ENCODE results near the gene GLRB. TPM values are rescaled to one million over a fixed set of nuclear protein-coding genes. Genes with fewer than 3 reads are reported as not detected.

Gene GLRB
- total RNA-seq: 1 to 10 TPM in 1 of 4 donors, under 1 TPM in 3; 0.27 to 1.3 (median 0.65) TPM

DNA sequence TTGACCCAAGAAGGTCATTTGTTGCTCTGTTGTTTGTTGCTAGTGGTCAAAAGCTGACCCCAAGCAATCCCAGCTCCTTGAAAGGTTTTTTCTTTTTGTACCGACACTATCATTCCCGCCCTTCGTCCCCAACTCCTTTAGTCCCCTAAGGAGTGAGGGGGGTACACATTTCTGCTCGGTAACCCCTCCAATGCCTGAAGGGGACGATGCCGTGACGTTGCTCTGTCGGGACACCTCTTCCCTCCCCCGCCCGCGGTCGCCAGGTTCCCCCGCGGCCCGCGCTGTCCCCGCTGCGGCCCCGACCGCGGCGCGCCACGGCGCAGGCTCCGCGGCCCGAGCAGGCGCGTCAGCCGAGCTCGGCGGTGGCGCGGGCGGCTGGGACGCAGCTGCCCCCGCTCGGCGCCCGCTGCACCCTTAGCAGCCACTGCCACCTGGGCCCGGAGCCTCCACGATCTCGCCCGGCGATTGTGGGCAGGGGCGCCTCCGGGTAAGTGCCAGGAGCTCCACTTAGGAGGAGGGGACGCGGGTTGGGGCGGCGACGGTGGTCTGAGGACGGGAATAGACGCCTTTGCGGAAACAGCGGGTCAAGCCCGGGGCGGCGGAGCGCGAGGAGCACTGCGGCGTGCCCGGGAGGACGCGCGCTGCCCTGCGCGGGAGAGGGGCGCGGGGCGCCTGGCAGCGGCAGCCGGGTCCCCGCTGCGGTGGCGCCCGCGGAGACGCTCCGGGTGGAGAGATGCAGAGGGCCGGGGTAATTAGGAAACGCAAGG is at the start of gene GLRB:
GLRB (plus strand) TSS at position 340 of the 767 bp plus-strand sequence. CDS start 1,875 bp downstream, outside the sequence.
- Histone ChIP-seq H3K27me3 (peaks cover 0 to 31% (median 0%) of the 10 kb centered on the region in 4 donors), H3K4me1 (peaks cover 0 to 14% (median 0%) of the 10 kb centered on the region in 3 donors), H3K27ac (no peak within 1 kb of the TSS), H3K4me3 (peak within 1 kb of the TSS; percentile 50 to 76 (median 56)), H3K9me3 (no peaks in the 10 kb centered on the region), H3K36me3 (no peaks in the 10 kb centered on the region)
- TF ChIP-seq POLR2A (IDR thresholded peaks at IDR 0.05): no peak
- TF ChIP-seq, protein P1, sequence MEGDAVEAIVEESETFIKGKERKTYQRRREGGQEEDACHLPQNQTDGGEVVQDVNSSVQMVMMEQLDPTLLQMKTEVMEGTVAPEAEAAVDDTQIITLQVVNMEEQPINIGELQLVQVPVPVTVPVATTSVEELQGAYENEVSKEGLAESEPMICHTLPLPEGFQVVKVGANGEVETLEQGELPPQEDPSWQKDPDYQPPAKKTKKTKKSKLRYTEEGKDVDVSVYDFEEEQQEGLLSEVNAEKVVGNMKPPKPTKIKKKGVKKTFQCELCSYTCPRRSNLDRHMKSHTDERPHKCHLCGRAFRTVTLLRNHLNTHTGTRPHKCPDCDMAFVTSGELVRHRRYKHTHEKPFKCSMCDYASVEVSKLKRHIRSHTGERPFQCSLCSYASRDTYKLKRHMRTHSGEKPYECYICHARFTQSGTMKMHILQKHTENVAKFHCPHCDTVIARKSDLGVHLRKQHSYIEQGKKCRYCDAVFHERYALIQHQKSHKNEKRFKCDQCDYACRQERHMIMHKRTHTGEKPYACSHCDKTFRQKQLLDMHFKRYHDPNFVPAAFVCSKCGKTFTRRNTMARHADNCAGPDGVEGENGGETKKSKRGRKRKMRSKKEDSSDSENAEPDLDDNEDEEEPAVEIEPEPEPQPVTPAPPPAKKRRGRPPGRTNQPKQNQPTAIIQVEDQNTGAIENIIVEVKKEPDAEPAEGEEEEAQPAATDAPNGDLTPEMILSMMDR (IDR thresholded peaks at IDR 0.05): no peak
- WGBS, 2 donors: 5 to 30% methylated on average over 8 to 11 of the region's 84 CpGs
- intact Hi-C loops (cut with DNase I): no loop called here
- DNase-seq: no peak

DNA sequence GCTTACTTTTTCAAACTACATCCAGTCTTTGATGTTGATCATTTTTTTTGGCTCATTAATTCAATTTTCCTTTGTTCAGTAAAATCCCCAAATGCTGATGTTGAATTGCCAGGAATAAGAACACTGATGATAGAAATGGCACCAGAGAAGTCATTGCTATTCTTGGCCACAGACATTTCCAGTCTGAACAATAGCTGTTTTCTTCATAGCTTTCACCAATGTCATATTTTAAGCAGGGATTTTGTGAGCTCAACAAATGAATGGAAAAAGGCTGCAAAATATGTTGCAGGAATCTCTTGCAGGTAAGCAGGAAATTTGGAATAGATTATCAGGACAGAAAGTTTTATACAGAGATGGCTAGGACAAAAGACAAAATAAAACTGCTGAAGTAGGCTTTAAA is 40.5 kb upstream of the GLRB start:
- intact Hi-C loops (cut with DNase I): no loop called here
- no peaks in the 10 kb centered on the region for H3K36me3 ChIP-seq
- no peak overlapping the region for H3K4me3 ChIP-seq
- no peak for TF ChIP-seq POLR2A (IDR thresholded peaks at IDR 0.05)
- TF ChIP-seq, protein P1 (IDR thresholded peaks at IDR 0.05): no peak
- no peak for DNase-seq
- no peaks in the 10 kb centered on the region for H3K4me1 ChIP-seq
- no peak overlapping the region for H3K27ac ChIP-seq
- H3K27me3 ChIP-seq: no peaks in the 10 kb centered on the region
- no peaks in the 10 kb centered on the region for H3K9me3 ChIP-seq

DNA sequence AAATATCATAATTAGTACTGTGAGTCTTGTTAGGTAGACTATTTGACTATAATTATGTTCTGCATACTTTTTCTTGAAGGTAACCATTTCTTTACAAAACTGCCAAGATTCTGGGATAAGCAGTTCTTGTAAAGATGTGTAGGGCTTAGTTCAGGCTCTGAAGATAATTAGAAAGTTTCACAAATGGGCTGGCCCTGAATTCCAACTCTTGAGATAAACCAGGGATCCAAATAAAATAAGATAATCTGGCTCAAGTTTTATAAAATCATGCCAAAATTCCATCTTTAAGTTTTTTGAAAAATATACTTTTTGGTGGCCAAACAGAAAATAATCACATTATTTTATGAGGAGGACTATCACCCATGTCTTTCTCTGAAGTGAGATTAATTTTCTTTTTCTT is 35.5 kb upstream of the GLRB start:
- TF ChIP-seq, protein P1 (IDR thresholded peaks at IDR 0.05): no peak
- no peak for TF ChIP-seq POLR2A (IDR thresholded peaks at IDR 0.05)
- Histone ChIP-seq H3K9me3 (no peaks in the 10 kb centered on the region), H3K36me3 (no peaks in the 10 kb centered on the region), H3K4me1 (no peaks in the 10 kb centered on the region), H3K27me3 (no peaks in the 10 kb centered on the region), H3K4me3 (no peak overlapping the region), H3K27ac (no peak overlapping the region)
- DNase-seq: no peak
- intact Hi-C loops (cut with DNase I): loop anchor here (10.0 kb wide), 2 partner anchors 66 to 566 kb away; partner anchors contain the start of gene PDGFC

DNA sequence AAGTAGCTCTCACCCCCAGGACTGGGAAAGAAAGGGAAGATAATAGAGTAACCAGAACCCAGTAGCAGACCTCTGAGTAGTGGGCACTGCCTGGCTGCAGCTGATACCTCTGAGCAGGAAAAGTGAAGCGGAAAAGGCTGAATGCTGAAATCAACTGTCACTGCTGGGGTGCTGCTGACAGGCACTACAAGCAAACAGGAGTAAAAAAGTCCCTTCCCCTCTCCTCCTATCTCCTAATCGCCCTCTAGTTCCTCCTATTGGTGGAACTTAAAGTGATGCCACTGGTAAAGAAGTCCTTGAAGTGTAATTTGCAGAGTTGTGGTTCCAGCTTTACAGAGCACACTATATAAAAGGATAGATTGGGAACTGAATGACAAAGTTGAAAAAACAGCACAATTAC is 32.8 kb upstream of the GLRB start:
- H3K9me3 ChIP-seq: no peaks in the 10 kb centered on the region
- no peak overlapping the region for H3K4me3 ChIP-seq
- no peak for DNase-seq
- intact Hi-C loops (cut with DNase I): loop anchor here (10.0 kb wide), 2 partner anchors 68 to 568 kb away; partner anchors contain the start of gene PDGFC
- WGBS, 2 donors: 39 to 42% methylated on average over 2 of the region's 2 CpGs
- TF ChIP-seq, protein P1 (IDR thresholded peaks at IDR 0.05): no peak
- no peak for TF ChIP-seq POLR2A (IDR thresholded peaks at IDR 0.05)
- no peaks in the 10 kb centered on the region for H3K27me3 ChIP-seq
- no peaks in the 10 kb centered on the region for H3K36me3 ChIP-seq
- H3K4me1 ChIP-seq: no peaks in the 10 kb centered on the region
- no peak overlapping the region for H3K27ac ChIP-seq

DNA sequence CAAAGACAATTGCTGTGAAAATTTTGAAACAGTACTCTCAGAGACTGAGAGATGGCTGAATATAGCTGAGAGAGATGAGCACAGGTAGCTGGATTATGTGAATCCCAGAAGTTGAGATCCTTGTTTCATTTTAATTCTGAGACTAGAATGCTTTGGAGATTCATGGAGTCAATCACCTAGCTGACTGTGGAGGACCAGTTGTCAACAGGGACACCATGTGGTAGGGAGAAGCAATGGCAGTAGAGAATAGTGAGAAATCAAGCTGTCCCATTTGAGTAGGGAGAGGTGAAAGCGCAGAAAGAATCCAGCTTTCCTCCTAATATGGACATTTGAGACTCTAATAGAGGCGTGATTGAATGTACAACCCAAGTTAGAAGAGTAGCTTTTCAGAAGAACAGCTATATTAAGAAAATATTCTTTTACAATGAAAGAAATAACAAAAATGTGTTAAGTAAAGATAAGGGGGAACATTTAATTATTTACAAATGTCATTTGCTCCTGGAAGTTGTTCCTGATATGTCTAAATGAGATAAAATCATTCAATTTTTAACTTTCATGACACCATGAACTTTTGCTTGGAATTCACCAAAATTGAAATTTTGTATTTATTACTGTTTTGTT is 30.3 kb upstream of the GLRB start:
- no peak for TF ChIP-seq POLR2A (IDR thresholded peaks at IDR 0.05)
- TF ChIP-seq, protein P1 (IDR thresholded peaks at IDR 0.05): peak in 5 of 6 experiments; percentile 58 to 81 (median 67)
- Histone ChIP-seq H3K36me3 (no peaks in the 10 kb centered on the region), H3K4me1 (no peaks in the 10 kb centered on the region), H3K27me3 (no peaks in the 10 kb centered on the region), H3K27ac (no peak overlapping the region), H3K4me3 (no peak overlapping the region), H3K9me3 (no peaks in the 10 kb centered on the region)
- intact Hi-C loops (cut with DNase I): loop anchor here (10.0 kb wide), 2 partner anchors 71 to 571 kb away; partner anchors contain the start of gene PDGFC
- WGBS, 2 donors: 13 to 16% methylated on average over 2 of the region's 2 CpGs
- DNase-seq: no peak

Data from esophagus squamous epithelium (tissue), 5 donors.